C4-2B (cell line): ENCODE results near the gene CNTN5.

Source experiments
- CTCF ChIP-seq: fragments of 450-650 bp; conservative IDR thresholded peaks from 2 replicates; pipeline ENCODE4 v1.5.1; 2017; ENCODE audit warnings: mild to moderate bottlenecking
- ZFX ChIP-seq: fragments of 450-650 bp; IDR thresholded peaks from 2 replicates; pipeline ENCODE4 v1.6.1; 2017

GRCh38 chr11:100404907-100405306, 1384.2 kb downstream of the CNTN5 start:
- TF ChIP-seq CTCF (no peak), ZFX (no peak)
